ENCODE results near the gene LLGL2.

Gene LLGL2

GRCh38 chr17:75508931-75509361 lies 16.6 kb upstream of the LLGL2 start:
- TF ChIP-seq ZFX (IDR thresholded peaks at IDR 0.05; ENCODE audit: borderline replicate concordance) = no peak
- TF ChIP-seq, protein P1, sequence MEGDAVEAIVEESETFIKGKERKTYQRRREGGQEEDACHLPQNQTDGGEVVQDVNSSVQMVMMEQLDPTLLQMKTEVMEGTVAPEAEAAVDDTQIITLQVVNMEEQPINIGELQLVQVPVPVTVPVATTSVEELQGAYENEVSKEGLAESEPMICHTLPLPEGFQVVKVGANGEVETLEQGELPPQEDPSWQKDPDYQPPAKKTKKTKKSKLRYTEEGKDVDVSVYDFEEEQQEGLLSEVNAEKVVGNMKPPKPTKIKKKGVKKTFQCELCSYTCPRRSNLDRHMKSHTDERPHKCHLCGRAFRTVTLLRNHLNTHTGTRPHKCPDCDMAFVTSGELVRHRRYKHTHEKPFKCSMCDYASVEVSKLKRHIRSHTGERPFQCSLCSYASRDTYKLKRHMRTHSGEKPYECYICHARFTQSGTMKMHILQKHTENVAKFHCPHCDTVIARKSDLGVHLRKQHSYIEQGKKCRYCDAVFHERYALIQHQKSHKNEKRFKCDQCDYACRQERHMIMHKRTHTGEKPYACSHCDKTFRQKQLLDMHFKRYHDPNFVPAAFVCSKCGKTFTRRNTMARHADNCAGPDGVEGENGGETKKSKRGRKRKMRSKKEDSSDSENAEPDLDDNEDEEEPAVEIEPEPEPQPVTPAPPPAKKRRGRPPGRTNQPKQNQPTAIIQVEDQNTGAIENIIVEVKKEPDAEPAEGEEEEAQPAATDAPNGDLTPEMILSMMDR (IDR thresholded peaks at IDR 0.05) = no peak
- H3K27ac ChIP-seq = no peak overlapping the region

DNA sequence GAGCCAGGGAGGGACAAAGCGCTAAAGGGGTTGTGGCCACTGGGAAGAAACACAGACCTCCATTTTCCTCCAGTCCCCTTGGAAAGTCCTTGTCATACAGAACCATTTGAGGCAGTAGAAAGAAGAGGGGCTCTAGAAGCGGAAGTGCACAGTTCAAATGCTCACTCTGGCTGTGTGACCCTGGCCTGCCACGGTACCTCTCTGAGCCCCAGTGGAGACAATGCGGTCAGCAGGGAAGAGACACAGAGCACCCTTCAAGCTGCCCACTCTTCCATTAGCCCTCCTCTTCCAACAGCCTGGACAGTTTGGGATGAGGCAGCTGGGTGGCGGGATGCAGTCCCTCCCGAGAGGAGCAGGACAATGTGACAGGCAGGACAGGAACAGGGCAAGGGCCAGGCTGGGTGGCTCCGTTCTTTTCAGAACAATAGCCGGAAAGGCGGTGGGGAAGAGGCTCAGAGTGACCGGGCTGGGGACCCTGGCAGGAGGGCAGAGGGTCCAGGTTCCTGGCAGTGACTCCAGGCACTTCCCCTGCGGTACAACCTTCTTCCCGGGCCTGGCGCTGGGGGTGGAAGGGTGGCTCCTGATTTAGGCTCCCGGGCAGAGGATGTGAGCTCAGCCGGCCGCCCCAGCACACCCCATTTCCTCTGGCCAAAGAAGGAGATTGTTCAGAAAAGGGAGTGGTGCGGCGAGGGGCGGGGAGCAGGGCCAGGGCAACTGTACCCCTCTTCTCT lies 15.8 kb upstream of the LLGL2 start:
- H3K27ac ChIP-seq = no peak overlapping the region
- TF ChIP-seq, protein P1 (IDR thresholded peaks at IDR 0.05) = no peak
- no peak for TF ChIP-seq ZFX (IDR thresholded peaks at IDR 0.05; ENCODE audit: borderline replicate concordance)

DNA sequence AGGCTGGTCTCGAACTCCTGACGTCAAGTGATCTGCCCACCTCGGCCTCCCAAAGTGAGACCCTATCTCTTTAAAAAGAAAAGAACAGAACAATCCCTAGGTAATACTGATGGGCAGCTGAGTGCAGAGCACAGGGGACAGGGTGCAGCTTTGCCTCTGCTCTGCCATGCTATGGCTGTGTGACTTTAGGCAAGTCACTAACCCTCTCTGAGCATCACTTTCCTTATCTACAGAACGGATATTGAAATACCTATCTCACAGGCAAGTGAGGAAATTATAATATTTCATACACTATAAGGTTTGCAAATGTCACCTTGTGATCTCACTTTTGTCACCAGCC lies 14.3 kb upstream of the LLGL2 start:
- TF ChIP-seq, protein P1 (IDR thresholded peaks at IDR 0.05) = no peak
- no peak for TF ChIP-seq ZFX (IDR thresholded peaks at IDR 0.05; ENCODE audit: borderline replicate concordance)
- H3K27ac ChIP-seq = no peak overlapping the region; the same call in 1 of the 2 replicates

- no peak for TF ChIP-seq ZFX (IDR thresholded peaks at IDR 0.05; ENCODE audit: borderline replicate concordance)
- TF ChIP-seq, protein P1 (IDR thresholded peaks at IDR 0.05) = no peak
- peak overlapping the region; percentile 34; the same call in 1 of the 2 replicates for H3K27ac ChIP-seq
Observed at GRCh38 chr17:75511610-75512575, 13.6 kb upstream of the LLGL2 start.

DNA sequence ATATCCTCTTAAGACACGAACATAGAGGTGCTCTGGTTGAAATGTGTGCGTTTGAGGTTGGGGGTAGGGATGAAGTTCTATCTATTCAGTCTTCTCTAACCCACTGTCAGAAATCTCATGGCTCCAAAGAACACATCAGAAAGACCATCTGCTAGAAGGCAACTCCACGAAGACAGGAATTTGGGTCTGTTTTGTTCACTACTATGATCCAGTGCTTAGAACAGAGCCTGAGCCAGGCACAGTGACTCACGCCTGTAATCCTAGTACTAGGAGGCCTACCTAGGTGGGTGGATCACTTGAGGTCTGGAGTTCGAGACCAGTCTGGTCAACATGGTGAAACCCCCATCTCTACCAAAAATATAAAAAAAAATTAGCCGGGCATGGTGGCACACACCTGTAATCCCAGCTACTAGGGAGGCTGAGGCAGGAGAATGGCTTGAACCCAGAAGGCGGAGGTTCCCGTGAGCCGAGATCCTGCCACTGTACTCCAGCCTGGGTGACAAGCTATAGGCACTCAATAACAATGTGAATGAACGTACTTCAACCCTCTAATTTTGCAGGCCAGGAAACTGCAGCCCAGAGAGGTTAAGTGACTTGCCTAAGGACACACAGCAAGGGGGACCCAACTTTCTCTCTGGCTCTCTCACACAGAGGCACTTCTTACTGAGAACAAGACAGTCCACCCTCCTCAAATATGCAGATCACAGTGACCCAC lies 12.4 kb upstream of the LLGL2 start:
- no peak for TF ChIP-seq ZFX (IDR thresholded peaks at IDR 0.05; ENCODE audit: borderline replicate concordance)
- TF ChIP-seq, protein P1 (IDR thresholded peaks at IDR 0.05) = no peak
- H3K27ac ChIP-seq = peak overlapping the region; percentile 89; the same call in 1 of the 2 replicates

- no peak for TF ChIP-seq ZFX (IDR thresholded peaks at IDR 0.05; ENCODE audit: borderline replicate concordance)
- TF ChIP-seq, protein P1 (IDR thresholded peaks at IDR 0.05) = no peak
- H3K27ac ChIP-seq = peak overlapping the region; percentile 89
Observed at GRCh38 chr17:75513641-75514000, 11.9 kb upstream of the LLGL2 start.

Measured in 22Rv1 (cell line).